Measurements from ENCODE around the gene ARMH1. TPM values are rescaled to one million over a fixed set of nuclear protein-coding genes. Genes with fewer than 3 reads are reported as not detected.
A peak's percentile ranks its signal among the peaks of the same experiment; 100 is the strongest.

The ARMH1 gene
- total RNA-seq, 1 donor from 2014 or later: not detected

- DNase-seq (ENCODE audit: low read depth): peak; percentile 68
- H3K27me3 ChIP-seq (ENCODE audit: control insufficient read depth, insufficient read depth, low read length): no peaks in the 10 kb centered on the region
- no peak for TF ChIP-seq CTCF (IDR thresholded peaks at IDR 0.05; ENCODE audit: insufficient read depth, low read length, severe bottlenecking)
Measured at GRCh38 chr1:44631647-44632539, 42.6 kb upstream of the ARMH1 start.

GRCh38 chr1:44632598-44632997 is 41.9 kb upstream of the ARMH1 start:
- Histone ChIP-seq H3K36me3 (ENCODE audit: control insufficient read depth, insufficient read depth, low read length) (peaks cover 15% of the 10 kb centered on the region), H3K4me3 (ENCODE audit: low read depth, low read length) (peak overlapping the region; percentile 63), H3K27me3 (ENCODE audit: control insufficient read depth, insufficient read depth, low read length) (no peaks in the 10 kb centered on the region)
- no peak for TF ChIP-seq CTCF (IDR thresholded peaks at IDR 0.05; ENCODE audit: insufficient read depth, low read length, severe bottlenecking)
- DNase-seq (ENCODE audit: low read depth) (no peak), FAIRE-seq (no peak)

More at GRCh38 chr1:44631647-44632539, 42.6 kb upstream of the ARMH1 start:
- Histone ChIP-seq H3K36me3 (ENCODE audit: control insufficient read depth, insufficient read depth, low read length) (peaks cover 13% of the 10 kb centered on the region), H3K4me3 (ENCODE audit: low read depth, low read length) (peak overlapping the region; percentile 63)
- FAIRE-seq: no peak

DNA sequence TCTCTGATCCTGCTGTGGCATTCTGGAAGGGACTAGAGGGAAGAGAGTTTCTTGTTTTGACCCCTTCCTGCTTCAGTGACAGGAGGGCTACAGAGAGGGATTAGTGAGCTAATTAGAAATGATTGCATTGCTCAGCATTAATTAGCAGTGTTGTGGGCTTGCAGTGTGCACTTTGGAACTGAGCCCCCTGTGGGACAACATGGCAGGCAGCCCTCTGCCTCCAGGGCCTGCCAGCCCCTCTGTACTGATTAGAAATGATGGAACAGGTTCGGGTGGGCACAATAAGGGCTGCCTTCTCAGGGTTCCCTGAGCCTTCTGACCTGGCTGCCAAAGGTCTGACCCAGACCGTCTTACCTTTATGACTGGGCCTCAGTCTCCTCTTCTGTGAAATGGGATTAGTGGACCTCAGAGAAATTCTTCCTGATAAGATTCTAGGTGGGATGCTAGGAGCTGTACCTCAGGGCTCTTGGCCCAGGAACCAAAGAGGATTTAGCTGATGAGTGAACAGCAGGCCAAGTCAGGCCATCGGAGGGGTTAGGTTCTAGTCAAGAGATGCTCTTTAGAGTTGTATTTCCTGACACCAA is 39.8 kb upstream of the ARMH1 start:
- DNase-seq (ENCODE audit: low read depth) (no peak), FAIRE-seq (no peak)
- TF ChIP-seq CTCF (IDR thresholded peaks at IDR 0.05; ENCODE audit: insufficient read depth, low read length, severe bottlenecking): no peak
- H3K27me3 ChIP-seq (ENCODE audit: control insufficient read depth, insufficient read depth, low read length): no peaks in the 10 kb centered on the region
- no peak overlapping the region for H3K4me3 ChIP-seq (ENCODE audit: low read depth, low read length)
- H3K36me3 ChIP-seq (ENCODE audit: control insufficient read depth, insufficient read depth, low read length): peaks cover 25% of the 10 kb centered on the region

- no peak for DNase-seq (ENCODE audit: low read depth)
- no peak overlapping the region for H3K4me3 ChIP-seq (ENCODE audit: low read depth, low read length)
- H3K36me3 ChIP-seq (ENCODE audit: control insufficient read depth, insufficient read depth, low read length): peaks cover 27% of the 10 kb centered on the region
- H3K27me3 ChIP-seq (ENCODE audit: control insufficient read depth, insufficient read depth, low read length): no peaks in the 10 kb centered on the region
- no peak for TF ChIP-seq CTCF (IDR thresholded peaks at IDR 0.05; ENCODE audit: insufficient read depth, low read length, severe bottlenecking)
- FAIRE-seq: no peak
Measured at GRCh38 chr1:44635439-44635838, 39.1 kb upstream of the ARMH1 start.

DNA sequence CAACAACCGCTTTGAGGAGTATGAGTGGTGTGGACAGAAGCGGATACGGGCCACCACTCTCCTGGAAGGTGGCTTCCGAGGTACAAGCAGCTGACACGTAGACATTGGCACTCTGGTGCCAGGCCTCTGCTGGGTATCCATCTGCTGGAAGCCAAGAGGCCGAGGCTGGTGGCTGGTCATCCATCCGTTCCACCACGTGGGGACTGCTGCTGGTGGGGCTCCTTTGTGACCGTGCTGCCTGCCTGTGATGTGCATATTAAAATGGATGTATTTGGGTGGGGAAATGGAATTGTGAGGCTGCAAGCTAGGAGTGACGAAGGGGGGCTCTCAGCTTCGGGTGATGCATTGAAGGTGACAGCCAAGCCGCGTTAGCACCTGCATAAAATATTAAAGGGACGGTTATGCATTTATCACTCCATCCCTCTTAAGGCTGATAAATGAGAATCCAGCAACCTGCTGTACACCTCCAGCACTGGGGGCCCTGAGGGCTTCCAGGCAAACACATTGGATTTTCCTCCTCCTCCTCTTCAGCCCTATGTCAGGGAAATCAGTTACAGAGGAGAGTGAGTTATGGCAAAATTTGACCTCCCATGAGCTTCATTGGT is 38.3 kb upstream of the ARMH1 start:
- Histone ChIP-seq H3K36me3 (ENCODE audit: control insufficient read depth, insufficient read depth, low read length) (peaks cover 28% of the 10 kb centered on the region), H3K27me3 (ENCODE audit: control insufficient read depth, insufficient read depth, low read length) (no peaks in the 10 kb centered on the region), H3K4me3 (ENCODE audit: low read depth, low read length) (no peak overlapping the region)
- TF ChIP-seq CTCF (IDR thresholded peaks at IDR 0.05; ENCODE audit: insufficient read depth, low read length, severe bottlenecking): no peak
- DNase-seq (ENCODE audit: low read depth) (no peak), FAIRE-seq (peak; percentile 18)
